Transverse colon (tissue), 4 donors: Measurements from ENCODE around the gene EP300. TPM values are rescaled to one million over a fixed set of nuclear protein-coding genes. Genes with fewer than 3 reads are reported as not detected.

Experiments used
- DNase-seq: peaks from one replicate; pipeline ENCODE4 v3.0.0-alpha.2; 2019
- H3K27ac ChIP-seq, 4 donors: fragments of 200-600 bp; sonication (generic); 2 replicates each; pipeline ENCODE4 v1.5.1; 2016 to 2018; ENCODE audit warnings: inconsistent platforms in 4 of 4
- H3K27me3 ChIP-seq: fragments of 200-600 bp; sonication (generic); 2 replicates; pipeline ENCODE4 v1.5.1; 2017; ENCODE audit warnings: inconsistent platforms
- H3K36me3 ChIP-seq, 4 donors: fragments of 200-600 bp; sonication (generic); 2 replicates each; pipeline ENCODE4 v1.5.1; 2017 to 2019; ENCODE audit warnings: inconsistent platforms in 4 of 4
- H3K4me1 ChIP-seq, 4 donors: fragments of 200-600 bp; sonication (generic); 2 replicates each; pipeline ENCODE4 v1.5.1; 2017 to 2020; ENCODE audit warnings: inconsistent platforms in 4 of 4
- H3K4me3 ChIP-seq, 4 donors: fragments of 200-600 bp; sonication (generic); 1 replicate in 1 of 4; 2 replicates in 3 of 4; pipeline versions ENCODE4 v1.5.1 to v1.6.1; 2017 to 2019; ENCODE audit warnings: inconsistent platforms in 4 of 4
- H3K9me3 ChIP-seq, 2 donors: fragments of 200-600 bp; sonication (generic); 2 replicates each; pipeline ENCODE4 v1.5.1; 2017 to 2019; ENCODE audit warnings: inconsistent platforms in 2 of 2
- CTCF ChIP-seq, 5 experiments: fragments of 200-600 bp in 3 of 5; fragments of 450-650 bp in 2 of 5; sonication (generic) in 3 of 5; IDR thresholded peaks; 1 replicate in 2 of 5; 2 replicates in 3 of 5; pipeline ENCODE4 v1.5.1; 2016 to 2017; ENCODE audit warnings: antibody characterized with exemption in 5 of 5, inconsistent platforms in 3 of 5, mild to moderate bottlenecking in 2 of 5, moderate library complexity in 1 of 5
- EP300 ChIP-seq: sonication (generic); formaldehyde crosslinking; IDR thresholded peaks from one replicate; pipeline ENCODE4 v1.6.1; 2017; ENCODE audit warnings: antibody characterized with exemption, low read depth
- POLR2A ChIP-seq: fragments of 450-650 bp; IDR thresholded peaks from one replicate; pipeline ENCODE4 v1.6.1; 2016; ENCODE audit warnings: antibody characterized with exemption, mild to moderate bottlenecking, moderate library complexity
- POLR2AphosphoS5 ChIP-seq, 3 donors: sonication (generic); formaldehyde crosslinking; IDR thresholded peaks; one replicate each; pipeline ENCODE4 v1.6.1; 2016; ENCODE audit warnings: antibody characterized with exemption in 3 of 3
- WGBS, 2 donors: methylation state at CpG; one replicate each; pipeline ENCODE4 v1.1.5; 2018; ENCODE audit warnings: low coverage in 1 of 2; 5-methylcytosine and 5-hydroxymethylcytosine counted together
- in situ Hi-C, 4 donors: fragments of 200-750 bp; cut with MboI; loops; one replicate each; pipeline versions ENCODE4 v1.15.0 to v1.15.1; 2017; ENCODE audit warnings: low sequenced_read_pairs in 3 of 4, low pct_ligation_motif_present in 1 of 4, low pct_unique_long_range_greater_than_20kb in 1 of 4
- intact Hi-C: fragments of 100-400 bp; cut with DNase I; formaldehyde crosslinking; loops from one replicate; pipeline ENCODE4 v1.15.1; 2023; ENCODE audit warnings: low total_unique reads
- total RNA-seq, 4 donors: library from RNA; depleted of rRNA; stranded (reverse); fragments of >200 nt; gene quantifications; one replicate each; pipeline ENCODE4 v1.1.0, GENCODE V29; 2016

EP300 gene
- total RNA-seq, 4 donors from 2014 or later = 80.6 to 119 (median 91.6) TPM

- Histone ChIP-seq H3K27me3 (no peaks in the 10 kb centered on the region), H3K27ac (no peak overlapping the region), H3K4me3 (no peak overlapping the region), H3K4me1 (peaks cover 13 to 18% (median 16%) of the 10 kb centered on the region in 4 donors), H3K36me3 (no peaks in the 10 kb centered on the region), H3K9me3 (no peaks in the 10 kb centered on the region)
- TF ChIP-seq CTCF (IDR thresholded peaks at IDR 0.05) (no peak), POLR2A (no peak), EP300 (no peak)
- in situ Hi-C loops (no loop called here), intact Hi-C loops (no loop called here)
- 92% methylated on average over 2 of the region's 2 CpGs for WGBS, 2 donors
- DNase-seq = no peak
Measured at GRCh38 chr22:41203118-41203517, 110.7 kb downstream of the EP300 start.

- no peaks in the 10 kb centered on the region for H3K36me3 ChIP-seq
- no peaks in the 10 kb centered on the region for H3K27me3 ChIP-seq
- intact Hi-C loops (no loop called here), in situ Hi-C loops (no loop called here)
- TF ChIP-seq POLR2AphosphoS5 (IDR thresholded peaks at IDR 0.05) = no peak
- TF ChIP-seq EP300 = no peak
- TF ChIP-seq CTCF (IDR thresholded peaks at IDR 0.05) = no peak
- no peak for TF ChIP-seq POLR2A
- H3K4me1 ChIP-seq = peaks cover 7 to 12% (median 9%) of the 10 kb centered on the region in 4 donors
- no peak overlapping the region for H3K4me3 ChIP-seq
- no peaks in the 10 kb centered on the region for H3K9me3 ChIP-seq
- WGBS, 2 donors = 61 to 87% methylated on average over 5 to 6 of the region's 6 CpGs
- no peak overlapping the region for H3K27ac ChIP-seq
- DNase-seq = no peak
Measured at GRCh38 chr22:41204066-41204465, 111.7 kb downstream of the EP300 start.

- Histone ChIP-seq H3K4me1 (peaks cover 7 to 12% (median 9%) of the 10 kb centered on the region in 4 donors), H3K27ac (peak within 1 kb of the TSS; percentile 80 to 91 (median 88)), H3K27me3 (no peaks in the 10 kb centered on the region), H3K9me3 (no peaks in the 10 kb centered on the region), H3K4me3 (peak within 1 kb of the TSS; percentile 74 to 92 (median 83)), H3K36me3 (peaks cover 0 to 3% (median 0%) of the 10 kb centered on the region in 4 donors)
- 0 to 1% methylated on average over 1 to 44 of the region's 47 CpGs for WGBS, 2 donors
- TF ChIP-seq POLR2AphosphoS5 (IDR thresholded peaks at IDR 0.05) (peak; percentile 64 to 75 (median 67)), POLR2A (peak; percentile 46), EP300 (no peak)
- intact Hi-C loops (no loop called here), in situ Hi-C loops (no loop called here)
- DNase-seq = peak; percentile 98
Measured at GRCh38 chr22:41204992-41205900, 112.9 kb downstream of the EP300 start, which contains the start of gene L3MBTL2. TSS of gene L3MBTL2 (plus strand) at chr22:41205312. CDS start at chr22:41205363, 51 bp downstream.

DNA sequence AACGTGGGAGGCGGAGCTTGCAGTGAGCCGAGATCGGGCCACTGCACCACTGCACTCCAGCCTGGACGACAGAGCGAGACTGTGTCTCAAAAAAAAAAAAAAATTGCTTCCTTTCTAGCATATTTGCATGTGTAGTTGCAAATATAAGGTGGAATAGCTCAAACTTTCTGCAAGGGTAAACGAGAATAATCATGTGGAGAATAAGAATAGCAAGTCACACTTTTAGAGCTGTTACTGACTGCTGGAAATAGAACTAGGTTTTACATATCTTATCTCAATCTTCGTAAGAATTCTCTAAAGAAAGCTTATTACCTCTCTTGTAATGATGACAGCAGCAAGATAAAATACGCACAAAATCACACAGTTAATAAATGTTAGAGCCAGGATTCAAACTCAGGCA lies 114.3 kb downstream of the EP300 start:
- Histone ChIP-seq H3K36me3 (peaks cover 0 to 10% (median 1%) of the 10 kb centered on the region in 4 donors), H3K27ac (no peak overlapping the region), H3K4me1 (peaks cover 7 to 12% (median 9%) of the 10 kb centered on the region in 4 donors), H3K4me3 (no peak overlapping the region), H3K27me3 (no peaks in the 10 kb centered on the region), H3K9me3 (no peaks in the 10 kb centered on the region)
- TF ChIP-seq CTCF (IDR thresholded peaks at IDR 0.05) = no peak
- no peak for TF ChIP-seq POLR2A
- no peak for TF ChIP-seq EP300
- no peak for TF ChIP-seq POLR2AphosphoS5 (IDR thresholded peaks at IDR 0.05)
- DNase-seq = no peak
- 85 to 92% methylated on average over 9 of the region's 9 CpGs for WGBS, 2 donors
- in situ Hi-C loops (no loop called here), intact Hi-C loops (no loop called here)
